HG03175 (cell line): ENCODE measurements around the gene NSF.
A peak's percentile ranks its signal among the peaks of the same experiment; 100 is the strongest.
"Not testable (repeated sequence)": the region's sequence is repeated elsewhere in the genome, so short reads cannot be mapped to it uniquely, and the experiment has no call there.

Source experiments
- ATAC-seq: cut with Tn5 transposase; IDR thresholded peaks from one replicate; pipeline ENCODE4 v1.9.1; 2021; ENCODE audit warnings: mild to moderate bottlenecking, moderate library complexity; ENCODE audit not compliant: unreplicated experiment

The NSF gene

GRCh38 chr17:46753776-46754175, 163.3 kb downstream of the NSF start:
- ATAC-seq: no peak

GRCh38 chr17:46756081-46756735, 165.7 kb downstream of the NSF start:
- ATAC-seq: no peak

GRCh38 chr17:46756861-46757260, 166.4 kb downstream of the NSF start:
- no peak for ATAC-seq

- not testable (repeated sequence) for ATAC-seq
Measured at GRCh38 chr17:46757588-46757987, 167.1 kb downstream of the NSF start.

- no peak for ATAC-seq
Measured at GRCh38 chr17:46758614-46759013, 168.1 kb downstream of the NSF start.

- no peak for ATAC-seq
Measured at GRCh38 chr17:46759141-46759540, 168.7 kb downstream of the NSF start.

GRCh38 chr17:46763416-46763815, 172.9 kb downstream of the NSF start:
- no peak for ATAC-seq

GRCh38 chr17:46764000-46764708, 173.7 kb downstream of the NSF start:
- ATAC-seq: no peak

- ATAC-seq: no peak
Measured at GRCh38 chr17:46764709-46765401, 174.4 kb downstream of the NSF start.

GRCh38 chr17:46765453-46765852, 175.0 kb downstream of the NSF start:
- no peak for ATAC-seq

GRCh38 chr17:46766493-46767491, 176.3 kb downstream of the NSF start:
- ATAC-seq: no peak

GRCh38 chr17:46768540-46768870, 178.0 kb downstream of the NSF start:
- ATAC-seq: no peak

GRCh38 chr17:46768896-46769295, 178.4 kb downstream of the NSF start:
- ATAC-seq: not testable (repeated sequence)

- ATAC-seq: no peak
Measured at GRCh38 chr17:46769531-46770438, 179.3 kb downstream of the NSF start.

GRCh38 chr17:46770439-46770817, 180.0 kb downstream of the NSF start:
- no peak for ATAC-seq

- peak; percentile 45 for ATAC-seq
Measured at GRCh38 chr17:46770818-46771560, 180.5 kb downstream of the NSF start.

GRCh38 chr17:46771561-46772474, 181.3 kb downstream of the NSF start:
- ATAC-seq: peak; percentile 22
